SK-N-SH (cell line): ENCODE data around the gene CLPSL1.

ENCODE experiments used
- CHD2 ChIP-seq: fragments of 150-350 bp; IDR thresholded peaks from 2 replicates; pipeline ENCODE4 v1.6.1; 2018; ENCODE audit warnings: low read length; ENCODE audit not compliant: partially characterized antibody
- CTCF ChIP-seq: fragments of 200-600 bp; sonication (generic); IDR thresholded peaks from 2 replicates; pipeline ENCODE4 v1.6.1; 2017; ENCODE audit warnings: antibody characterized with exemption, mild to moderate bottlenecking, moderate library complexity
- EP300 ChIP-seq, 2 experiments: IDR thresholded peaks; 2 replicates each; pipeline versions ENCODE4 v1.4.0 to v1.6.1; 2012; ENCODE audit warnings: borderline replicate concordance in 1 of 2, low read depth in 1 of 2, low read length in 1 of 2
- JUND ChIP-seq: IDR thresholded peaks from 2 replicates; pipeline ENCODE4 v1.4.0; 2012
- NFIC ChIP-seq: IDR thresholded peaks from 2 replicates; pipeline ENCODE4 v1.4.0; 2012; ENCODE audit warnings: borderline replicate concordance
- NRF1 ChIP-seq: IDR thresholded peaks from 2 replicates; pipeline ENCODE4 v1.6.1; 2012; ENCODE audit warnings: low read depth, mild to moderate bottlenecking, low read length
- RAD21 ChIP-seq: IDR thresholded peaks from 2 replicates; pipeline ENCODE4 v1.6.1; 2012; ENCODE audit warnings: mild to moderate bottlenecking, low read length
- RCOR1 ChIP-seq: fragments of 150-350 bp; IDR thresholded peaks from 2 replicates; pipeline ENCODE4 v1.6.1; 2017; ENCODE audit warnings: antibody characterized with exemption, low read length
- REST ChIP-seq: IDR thresholded peaks from 2 replicates; pipeline ENCODE4 v1.6.1; 2012; ENCODE audit warnings: mild to moderate bottlenecking, low read depth, low read length, moderate library complexity
- RXRA ChIP-seq: IDR thresholded peaks from 2 replicates; pipeline ENCODE4 v1.4.0; 2012; ENCODE audit warnings: low read depth, mild to moderate bottlenecking, borderline replicate concordance
- SIN3A ChIP-seq: IDR thresholded peaks from 2 replicates; pipeline ENCODE4 v1.6.1; 2012; ENCODE audit warnings: low read depth, mild to moderate bottlenecking, low read length, moderate library complexity, borderline replicate concordance
- TF ChIP-seq, protein P1 (sequence below): fragments of 150-350 bp; IDR thresholded peaks from 2 replicates; pipeline ENCODE4 v1.6.1; 2017; ENCODE audit warnings: antibody characterized with exemption, low read length, low read depth, borderline replicate concordance

GRCh38 chr6:35751594-35751993, 29.2 kb upstream of the CLPSL1 start:
- no peak for TF ChIP-seq CTCF
- no peak for TF ChIP-seq EP300 (IDR thresholded peaks at IDR 0.05; ENCODE audit: borderline replicate concordance in 1 of 2, low read depth in 1 of 2, low read length in 1 of 2)
- TF ChIP-seq, protein P1, sequence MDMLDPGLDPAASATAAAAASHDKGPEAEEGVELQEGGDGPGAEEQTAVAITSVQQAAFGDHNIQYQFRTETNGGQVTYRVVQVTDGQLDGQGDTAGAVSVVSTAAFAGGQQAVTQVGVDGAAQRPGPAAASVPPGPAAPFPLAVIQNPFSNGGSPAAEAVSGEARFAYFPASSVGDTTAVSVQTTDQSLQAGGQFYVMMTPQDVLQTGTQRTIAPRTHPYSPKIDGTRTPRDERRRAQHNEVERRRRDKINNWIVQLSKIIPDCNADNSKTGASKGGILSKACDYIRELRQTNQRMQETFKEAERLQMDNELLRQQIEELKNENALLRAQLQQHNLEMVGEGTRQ: no peak
- TF ChIP-seq RAD21: no peak
- TF ChIP-seq RCOR1: no peak
- no peak for TF ChIP-seq CHD2
- no peak for TF ChIP-seq NRF1
- no peak for TF ChIP-seq JUND
- no peak for TF ChIP-seq RXRA
- TF ChIP-seq SIN3A: no peak
- no peak for TF ChIP-seq NFIC
- TF ChIP-seq REST: no peak
